ENCODE results near the gene KIF26A.

KIF26A gene

GRCh38 chr14:104112609-104113571 is 25.5 kb upstream of the KIF26A start:
- no peak for DNase-seq (ENCODE audit: low read depth)

GRCh38 chr14:104113631-104114420 is 24.6 kb upstream of the KIF26A start:
- no peak for DNase-seq (ENCODE audit: low read depth)

- DNase-seq (ENCODE audit: low read depth), result no peak
These were observed 23.8 kb upstream of the KIF26A start for GRCh38 chr14:104114421-104115130.

- no peak for DNase-seq (ENCODE audit: low read depth)
These were observed 23.2 kb upstream of the KIF26A start for GRCh38 chr14:104115131-104115600.

- no peak for DNase-seq (ENCODE audit: low read depth)
These were observed 22.6 kb upstream of the KIF26A start for GRCh38 chr14:104115691-104116287.

GRCh38 chr14:104116288-104116755 is 22.1 kb upstream of the KIF26A start:
- no peak for DNase-seq (ENCODE audit: low read depth)

- DNase-seq (ENCODE audit: low read depth), result no peak
These were observed 21.5 kb upstream of the KIF26A start for GRCh38 chr14:104116756-104117340.

GRCh38 chr14:104117341-104118005 is 20.9 kb upstream of the KIF26A start:
- DNase-seq (ENCODE audit: low read depth), result no peak

- no peak for DNase-seq (ENCODE audit: low read depth)
These were observed 20.2 kb upstream of the KIF26A start for GRCh38 chr14:104118006-104118844.

GRCh38 chr14:104119119-104119487 is 19.3 kb upstream of the KIF26A start:
- DNase-seq (ENCODE audit: low read depth), result no peak

GRCh38 chr14:104119488-104120251 is 18.7 kb upstream of the KIF26A start:
- DNase-seq (ENCODE audit: low read depth), result no peak

- DNase-seq (ENCODE audit: low read depth), result no peak
These were observed 18.1 kb upstream of the KIF26A start for GRCh38 chr14:104120281-104120741.

- DNase-seq (ENCODE audit: low read depth), result no peak
These were observed 17.2 kb upstream of the KIF26A start for GRCh38 chr14:104121142-104121541.

GRCh38 chr14:104123879-104124278 is 14.5 kb upstream of the KIF26A start:
- DNase-seq (ENCODE audit: low read depth), result no peak

GRCh38 chr14:104125011-104125410 is 13.4 kb upstream of the KIF26A start:
- no peak for DNase-seq (ENCODE audit: low read depth)

GRCh38 chr14:104126753-104127152 is 11.6 kb upstream of the KIF26A start:
- no peak for DNase-seq (ENCODE audit: low read depth)

- DNase-seq (ENCODE audit: low read depth), result no peak
These were observed 9.4 kb upstream of the KIF26A start for GRCh38 chr14:104128981-104129380.

GRCh38 chr14:104129556-104129955 is 8.8 kb upstream of the KIF26A start:
- DNase-seq (ENCODE audit: low read depth), result no peak

Data from stimulated activated CD8-positive, alpha-beta memory T cell treated with anti-CD3 and anti-CD28 coated beads, Interleukin-12 subunit alpha, Interleukin-12 subunit beta, amount 100 ng/mL, for 1 hour (primary cell).